ENCODE data around the gene ROBO1. TPM values are rescaled to one million over a fixed set of nuclear protein-coding genes. Genes with fewer than 3 reads are reported as not detected.
A peak's percentile ranks its signal among the peaks of the same experiment; 100 is the strongest.

The ROBO1 gene
- total RNA-seq, 1 experiment from 2014 or later = 67.6 TPM

- Histone ChIP-seq H3K27ac (ENCODE audit: low read depth, low read length, poor library complexity, severe bottlenecking) (no peak overlapping the region), H3K4me1 (ENCODE audit: insufficient read depth, low read length, poor library complexity, severe bottlenecking) (peaks cover 21% of the 10 kb centered on the region), H3K4me3 (ENCODE audit: low read depth, low read length, poor library complexity, severe bottlenecking) (no peak overlapping the region), H3K36me3 (ENCODE audit: insufficient read depth, low read length, poor library complexity, severe bottlenecking) (no peaks in the 10 kb centered on the region), H3K9me3 (ENCODE audit: low read depth, low read length, poor library complexity, severe bottlenecking) (peaks cover 11% of the 10 kb centered on the region), H3K27me3 (replicated peaks; ENCODE audit: insufficient read depth, low read depth, low read length, poor library complexity) (no peaks in the 10 kb centered on the region)
- TF ChIP-seq EZH2 (IDR thresholded peaks at IDR 0.05; ENCODE audit: borderline replicate concordance, low read depth, low read length, poor library complexity, severe bottlenecking) (no peak), CTCF (conservative IDR thresholded peaks at IDR 0.05; ENCODE audit: low read depth, low read length) (no peak)
- ChIA-PET CTCF (no interaction called here), POLR2A (ENCODE audit: low non-redundant PET) (no interaction called here)
- intact Hi-C loops (cut with micrococcal nuclease; ENCODE audit: unreplicated experiment) = no loop called here
- no TSS peak for BruUV-seq (replicated peaks)
- DNase-seq (ENCODE audit: low spot score) = peak; percentile 58
Observed at GRCh38 chr3:78994174-78995027, 773.4 kb downstream of the ROBO1 start.

- H3K36me3 ChIP-seq (ENCODE audit: insufficient read depth, low read length, poor library complexity, severe bottlenecking) = no peaks in the 10 kb centered on the region
- CTCF ChIA-PET = no interaction called here
- TF ChIP-seq EZH2 (IDR thresholded peaks at IDR 0.05; ENCODE audit: borderline replicate concordance, low read depth, low read length, poor library complexity, severe bottlenecking) = no peak
- TF ChIP-seq CTCF (conservative IDR thresholded peaks at IDR 0.05; ENCODE audit: low read depth, low read length) = no peak
- POLR2A ChIA-PET (ENCODE audit: low non-redundant PET) = no interaction called here
- H3K9me3 ChIP-seq (ENCODE audit: low read depth, low read length, poor library complexity, severe bottlenecking) = peaks cover 11% of the 10 kb centered on the region
- H3K27me3 ChIP-seq (replicated peaks; ENCODE audit: insufficient read depth, low read depth, low read length, poor library complexity) = no peaks in the 10 kb centered on the region
- no peak overlapping the region for H3K27ac ChIP-seq (ENCODE audit: low read depth, low read length, poor library complexity, severe bottlenecking)
- H3K4me1 ChIP-seq (ENCODE audit: insufficient read depth, low read length, poor library complexity, severe bottlenecking) = peaks cover 27% of the 10 kb centered on the region
- intact Hi-C loops (cut with micrococcal nuclease; ENCODE audit: unreplicated experiment) = no loop called here
- no peak for DNase-seq (ENCODE audit: low spot score)
- no peak overlapping the region for H3K4me3 ChIP-seq (ENCODE audit: low read depth, low read length, poor library complexity, severe bottlenecking)
- no TSS peak for BruUV-seq (replicated peaks)
Observed at GRCh38 chr3:78993375-78993774, 774.4 kb downstream of the ROBO1 start.

- DNase-seq (ENCODE audit: low spot score) = no peak
- no peak for TF ChIP-seq EZH2 (IDR thresholded peaks at IDR 0.05; ENCODE audit: borderline replicate concordance, low read depth, low read length, poor library complexity, severe bottlenecking)
- TF ChIP-seq CTCF (conservative IDR thresholded peaks at IDR 0.05; ENCODE audit: low read depth, low read length) = no peak
- Histone ChIP-seq H3K9me3 (ENCODE audit: low read depth, low read length, poor library complexity, severe bottlenecking) (peaks cover 11% of the 10 kb centered on the region), H3K27ac (ENCODE audit: low read depth, low read length, poor library complexity, severe bottlenecking) (no peak overlapping the region), H3K27me3 (replicated peaks; ENCODE audit: insufficient read depth, low read depth, low read length, poor library complexity) (no peaks in the 10 kb centered on the region), H3K36me3 (ENCODE audit: insufficient read depth, low read length, poor library complexity, severe bottlenecking) (no peaks in the 10 kb centered on the region), H3K4me1 (ENCODE audit: insufficient read depth, low read length, poor library complexity, severe bottlenecking) (peaks cover 32% of the 10 kb centered on the region), H3K4me3 (ENCODE audit: low read depth, low read length, poor library complexity, severe bottlenecking) (no peak overlapping the region)
- ChIA-PET CTCF (no interaction called here), POLR2A (ENCODE audit: low non-redundant PET) (no interaction called here)
- no TSS peak for BruUV-seq (replicated peaks)
- intact Hi-C loops (cut with micrococcal nuclease; ENCODE audit: unreplicated experiment) = no loop called here
Observed at GRCh38 chr3:78992830-78993229, 775.0 kb downstream of the ROBO1 start.

Data from A673 (cell line).